OCI-M1 (cell line): ENCODE results near the gene CYGB.

Experiments used
- DNase-seq: peaks from one replicate; lab custom pipeline; 2025; lab: John Stamatoyannopoulos, UW

CYGB gene

DNA sequence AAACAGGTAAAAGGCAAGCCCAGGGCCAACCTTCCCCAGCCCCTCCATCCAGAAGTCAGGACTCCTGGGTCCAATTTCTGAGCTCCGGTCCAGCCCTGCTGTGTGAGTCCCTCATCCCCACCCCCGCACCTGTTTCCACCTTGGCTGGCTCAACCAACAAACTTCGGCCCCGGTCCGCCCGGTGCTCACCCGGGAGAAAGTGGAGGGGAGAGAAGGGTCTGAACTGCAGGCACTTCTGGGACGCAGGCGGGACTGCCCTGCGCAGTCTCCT is 36.8 kb downstream of the CYGB start:
- no peak for DNase-seq

DNA sequence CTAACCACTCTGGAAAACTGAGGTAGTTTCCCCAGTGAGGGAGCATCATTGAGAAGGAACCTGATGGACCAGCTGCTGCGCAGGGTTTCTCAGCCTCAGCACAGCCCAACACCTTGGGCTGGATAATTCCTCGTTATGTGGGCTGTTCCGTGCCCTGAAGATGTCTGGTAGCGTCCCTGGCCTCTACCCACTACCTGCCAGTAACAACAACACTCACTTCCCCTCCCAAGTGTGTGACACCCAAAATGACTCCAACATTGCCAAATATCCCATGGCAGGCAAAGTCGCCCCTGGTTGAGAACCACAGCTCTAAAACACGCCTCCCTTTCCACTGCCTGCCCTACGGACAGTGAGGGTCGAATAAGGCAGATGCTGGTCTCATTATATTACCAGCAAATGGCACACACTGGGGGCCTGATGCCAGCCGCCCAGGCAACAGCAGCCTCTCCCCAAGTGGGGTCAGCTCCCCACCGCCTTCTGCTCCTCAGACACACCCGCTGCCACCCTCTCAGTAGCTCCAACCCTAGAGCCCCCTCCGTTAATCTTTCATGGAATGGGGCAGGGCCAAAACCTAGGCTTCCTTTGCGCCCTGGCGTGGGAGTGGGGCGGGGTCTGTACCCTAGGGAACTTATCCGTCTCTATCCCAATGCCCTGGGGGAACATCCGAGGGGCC is 37.3 kb downstream of the CYGB start:
- DNase-seq = no peak

- no peak for DNase-seq
Measured at GRCh38 chr17:76499267-76499667, 38.2 kb downstream of the CYGB start.

- no peak for DNase-seq
Measured at GRCh38 chr17:76498876-76499251, 38.6 kb downstream of the CYGB start.

GRCh38 chr17:76497979-76498875 is 39.3 kb downstream of the CYGB start:
- no peak for DNase-seq

DNA sequence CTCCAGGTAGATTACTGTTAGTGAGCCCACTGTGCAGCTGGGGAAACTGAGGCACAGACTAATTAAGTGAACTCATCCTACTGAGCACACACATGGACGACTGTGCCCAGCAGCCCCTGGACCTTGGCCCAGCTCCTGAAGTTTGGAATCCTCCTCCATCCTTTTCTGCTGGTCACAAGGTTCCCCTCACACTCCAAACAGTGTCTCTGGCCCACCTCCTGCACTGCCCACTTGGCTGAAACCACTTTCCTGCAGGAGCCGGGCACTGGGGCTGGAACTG is 39.9 kb downstream of the CYGB start:
- no peak for DNase-seq

GRCh38 chr17:76496464-76496863 is 41.0 kb downstream of the CYGB start:
- DNase-seq = no peak

DNA sequence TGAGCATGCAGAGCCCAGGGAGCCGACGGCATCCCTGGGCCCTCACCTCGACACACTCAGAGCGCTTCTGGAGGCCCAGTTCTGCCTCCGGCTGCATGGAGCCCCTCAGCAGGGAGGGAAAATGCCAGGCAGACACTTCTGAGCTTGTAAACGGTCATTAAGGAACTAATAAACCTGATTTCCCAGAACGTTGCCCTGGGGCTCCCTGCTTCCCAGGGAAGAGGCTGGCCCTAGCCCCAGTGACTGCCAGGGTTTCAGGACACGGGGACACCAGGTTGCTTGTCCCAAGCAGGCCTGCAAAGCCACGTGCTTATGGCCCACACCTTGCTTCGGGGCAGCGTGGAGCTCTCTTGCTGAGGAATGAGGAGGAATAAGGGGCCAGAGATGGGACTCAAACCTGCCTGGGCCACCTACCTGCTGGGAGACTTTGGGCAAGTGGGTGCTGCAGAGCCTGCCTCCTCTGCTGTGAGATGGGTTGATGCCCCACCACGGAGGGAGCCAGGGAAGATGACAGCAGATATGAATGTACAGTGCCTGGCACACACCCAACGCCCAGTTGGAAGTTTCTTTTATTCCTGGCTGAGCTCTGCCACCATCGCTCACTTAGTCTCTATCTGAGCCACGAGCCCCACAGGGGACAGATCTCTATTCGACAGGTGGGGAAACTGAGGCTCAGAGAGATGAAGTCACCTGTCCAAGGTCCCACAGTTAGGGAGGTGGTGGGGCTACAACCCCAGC is 41.7 kb downstream of the CYGB start:
- DNase-seq = no peak

DNA sequence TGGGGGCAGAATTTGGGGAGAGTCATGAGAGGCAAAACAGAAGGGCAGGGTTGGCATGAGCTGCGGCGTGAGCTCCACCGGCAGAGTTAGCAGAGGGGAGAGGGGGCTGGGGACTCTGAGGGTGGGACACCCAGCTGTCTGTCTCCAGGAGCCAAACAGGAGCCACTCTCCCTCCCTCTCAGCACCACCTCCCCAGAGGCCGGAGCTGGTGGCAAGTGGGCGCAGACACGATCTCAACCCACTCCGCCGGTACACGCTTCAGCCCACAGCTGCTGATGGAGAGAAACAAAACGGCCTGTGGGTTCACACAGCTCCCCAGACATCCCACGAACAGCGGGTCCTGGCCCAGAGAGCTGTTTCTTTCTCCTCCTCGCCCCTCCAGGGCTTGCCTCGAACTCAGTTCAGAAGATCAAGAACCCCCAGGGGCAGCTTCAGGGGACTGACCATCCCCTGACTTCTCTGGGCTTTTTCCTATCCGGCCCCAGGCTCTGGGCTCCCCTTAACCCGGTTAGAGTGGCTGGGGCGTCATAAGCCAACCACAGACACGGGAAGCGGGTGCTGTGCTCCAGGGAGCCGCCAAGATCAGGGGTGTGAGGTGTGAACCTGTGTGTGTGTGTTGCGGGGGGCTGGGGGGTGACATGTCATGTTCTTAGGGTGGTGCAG is 43.9 kb downstream of the CYGB start:
- DNase-seq = no peak

- peak; percentile 70 for DNase-seq
Measured at GRCh38 chr17:76492989-76493501, 44.5 kb downstream of the CYGB start.

- DNase-seq = no peak
Measured at GRCh38 chr17:76492123-76492988, 45.2 kb downstream of the CYGB start.

DNA sequence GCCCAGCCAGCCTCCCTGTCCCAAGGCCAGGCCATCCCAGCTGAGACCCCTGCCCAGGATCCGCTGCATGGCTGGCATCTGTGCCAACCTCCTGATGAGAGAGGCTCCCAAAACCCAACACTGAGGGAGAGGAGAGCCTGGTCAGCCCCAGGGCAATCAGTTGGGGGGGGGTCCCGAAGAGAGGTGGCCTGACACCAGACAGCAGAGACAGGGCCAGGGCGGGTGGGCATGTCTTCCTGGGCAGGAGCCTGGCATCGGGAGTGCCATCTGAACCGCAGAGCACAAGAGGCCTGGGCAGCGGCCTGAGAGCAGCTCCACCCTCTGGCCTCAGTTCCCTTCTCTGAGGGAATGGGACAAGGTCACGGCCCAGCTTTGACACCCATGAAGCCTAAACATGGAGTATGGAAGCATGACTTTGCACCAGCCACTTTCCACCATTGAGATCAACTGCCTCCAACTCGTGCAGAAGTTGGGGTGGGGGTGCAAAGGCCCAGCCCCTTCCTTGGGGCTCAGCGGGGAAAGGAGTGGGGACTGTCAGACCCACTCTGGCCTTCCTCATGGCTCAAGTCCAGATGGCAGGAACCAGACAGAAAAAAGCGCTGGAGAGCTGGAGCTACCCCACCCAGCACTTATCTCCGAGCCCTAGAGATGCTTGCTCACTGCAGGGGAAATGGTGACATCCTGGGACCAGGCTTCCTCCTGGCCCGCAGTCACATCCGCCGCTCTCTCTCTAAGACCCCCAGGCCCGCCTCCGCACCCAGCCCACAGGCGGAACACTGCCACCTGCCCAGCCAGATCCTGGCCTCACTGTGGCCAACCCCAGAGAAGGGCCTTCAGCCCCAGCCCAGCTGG is 46.0 kb downstream of the CYGB start:
- DNase-seq = no peak

- DNase-seq = no peak
Measured at GRCh38 chr17:76490112-76490710, 47.3 kb downstream of the CYGB start.

DNA sequence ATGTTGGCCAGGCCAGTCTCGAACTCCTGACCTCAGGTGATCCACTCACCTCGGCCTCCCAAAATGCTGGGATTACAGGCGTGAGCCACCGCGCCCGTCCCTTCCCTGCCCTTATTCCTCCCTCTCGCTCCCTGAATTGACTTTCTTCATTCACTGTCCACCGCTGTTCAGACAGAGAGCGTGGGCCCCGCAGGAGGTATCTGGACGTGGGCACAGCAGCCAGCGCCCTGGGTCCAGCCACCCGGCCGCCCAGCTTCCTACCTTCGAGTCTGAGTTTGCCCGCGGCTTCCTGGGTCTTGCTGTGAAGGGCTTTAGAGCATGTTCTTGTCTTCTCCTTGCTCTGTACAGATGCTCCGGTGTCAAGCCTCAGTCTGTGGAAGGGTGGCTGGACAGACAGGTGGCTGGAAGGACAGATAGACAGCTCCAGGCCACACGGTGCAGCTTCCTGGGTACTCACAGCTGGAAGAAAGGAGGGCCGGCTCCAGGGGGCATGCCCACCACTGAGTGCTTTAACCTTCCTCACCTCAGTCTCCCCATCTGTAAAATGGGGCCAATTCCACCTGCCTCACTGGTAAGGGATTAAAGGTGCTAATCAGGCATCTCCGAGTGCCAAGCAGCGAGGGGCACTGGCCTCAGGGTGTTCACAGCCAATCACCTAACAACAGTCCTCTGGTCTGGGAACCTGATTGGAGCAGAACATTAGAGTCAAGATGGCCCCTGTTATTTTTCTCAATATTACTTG is 49.9 kb downstream of the CYGB start:
- DNase-seq = no peak

GRCh38 chr17:76485569-76485968 is 51.9 kb downstream of the CYGB start:
- no peak for DNase-seq

GRCh38 chr17:76484228-76484725 is 53.2 kb downstream of the CYGB start:
- no peak for DNase-seq

GRCh38 chr17:76481071-76481655 is 56.3 kb downstream of the CYGB start:
- DNase-seq = no peak

GRCh38 chr17:76480632-76481031 is 56.9 kb downstream of the CYGB start:
- DNase-seq = no peak

GRCh38 chr17:76479515-76480060 is 57.9 kb downstream of the CYGB start:
- DNase-seq = no peak
